GM20000 (cell line): ENCODE measurements around the gene WDFY2.

ENCODE experiments used
- DNase-seq: peaks from one replicate; pipeline ENCODE4 v3.0.0; 2012; ENCODE audit warnings: low spot score
- TF ChIP-seq, protein P1 (sequence below): IDR thresholded peaks from 2 replicates; pipeline ENCODE4 v1.5.1; 2012; ENCODE audit warnings: mild to moderate bottlenecking, control low read depth; ENCODE audit errors: extremely low read depth, missing control alignments

The WDFY2 gene

DNA sequence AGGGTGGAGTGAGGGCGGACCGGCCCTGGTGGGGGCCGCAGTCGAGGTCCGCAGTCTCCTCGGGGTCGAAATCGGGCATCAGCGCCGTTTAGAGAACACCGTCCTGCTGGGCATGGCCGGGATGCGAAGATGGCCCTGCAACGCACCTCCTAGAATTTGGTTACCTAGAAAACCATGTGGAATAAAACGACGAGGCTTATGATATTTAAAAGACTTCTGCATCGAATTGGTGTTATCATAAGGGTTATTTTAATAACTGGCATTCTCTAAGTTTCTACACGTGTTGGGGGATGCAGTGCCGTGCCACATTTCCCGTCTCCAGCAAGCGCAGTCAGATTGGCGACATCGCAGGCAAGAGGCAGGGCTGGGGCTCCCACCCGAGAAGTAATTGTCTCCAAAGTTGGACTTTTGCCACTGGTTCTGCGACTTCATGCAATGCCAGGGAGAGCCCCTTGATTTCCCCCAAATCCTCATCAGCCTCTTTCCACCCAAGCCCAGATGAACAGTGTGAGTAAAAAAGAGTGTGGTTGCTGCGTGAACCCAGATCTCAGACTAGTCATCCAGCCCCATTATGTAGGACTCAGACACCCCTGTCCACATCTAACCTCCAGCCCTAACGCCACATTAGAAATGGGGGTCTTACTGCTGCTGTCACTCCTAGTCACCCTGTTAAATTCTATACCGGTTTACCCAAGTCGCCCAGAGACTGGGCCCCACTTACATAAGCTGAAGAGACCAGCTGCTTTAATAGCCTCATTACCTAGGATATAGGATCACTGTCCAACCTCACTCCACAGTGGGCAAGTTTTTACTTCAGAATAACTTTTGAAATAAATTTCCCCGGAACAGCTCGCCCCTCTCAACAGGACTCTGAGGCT, 220.3 kb downstream of the WDFY2 start:
- TF ChIP-seq, protein P1, sequence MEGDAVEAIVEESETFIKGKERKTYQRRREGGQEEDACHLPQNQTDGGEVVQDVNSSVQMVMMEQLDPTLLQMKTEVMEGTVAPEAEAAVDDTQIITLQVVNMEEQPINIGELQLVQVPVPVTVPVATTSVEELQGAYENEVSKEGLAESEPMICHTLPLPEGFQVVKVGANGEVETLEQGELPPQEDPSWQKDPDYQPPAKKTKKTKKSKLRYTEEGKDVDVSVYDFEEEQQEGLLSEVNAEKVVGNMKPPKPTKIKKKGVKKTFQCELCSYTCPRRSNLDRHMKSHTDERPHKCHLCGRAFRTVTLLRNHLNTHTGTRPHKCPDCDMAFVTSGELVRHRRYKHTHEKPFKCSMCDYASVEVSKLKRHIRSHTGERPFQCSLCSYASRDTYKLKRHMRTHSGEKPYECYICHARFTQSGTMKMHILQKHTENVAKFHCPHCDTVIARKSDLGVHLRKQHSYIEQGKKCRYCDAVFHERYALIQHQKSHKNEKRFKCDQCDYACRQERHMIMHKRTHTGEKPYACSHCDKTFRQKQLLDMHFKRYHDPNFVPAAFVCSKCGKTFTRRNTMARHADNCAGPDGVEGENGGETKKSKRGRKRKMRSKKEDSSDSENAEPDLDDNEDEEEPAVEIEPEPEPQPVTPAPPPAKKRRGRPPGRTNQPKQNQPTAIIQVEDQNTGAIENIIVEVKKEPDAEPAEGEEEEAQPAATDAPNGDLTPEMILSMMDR = no peak
- DNase-seq = no peak

DNA sequence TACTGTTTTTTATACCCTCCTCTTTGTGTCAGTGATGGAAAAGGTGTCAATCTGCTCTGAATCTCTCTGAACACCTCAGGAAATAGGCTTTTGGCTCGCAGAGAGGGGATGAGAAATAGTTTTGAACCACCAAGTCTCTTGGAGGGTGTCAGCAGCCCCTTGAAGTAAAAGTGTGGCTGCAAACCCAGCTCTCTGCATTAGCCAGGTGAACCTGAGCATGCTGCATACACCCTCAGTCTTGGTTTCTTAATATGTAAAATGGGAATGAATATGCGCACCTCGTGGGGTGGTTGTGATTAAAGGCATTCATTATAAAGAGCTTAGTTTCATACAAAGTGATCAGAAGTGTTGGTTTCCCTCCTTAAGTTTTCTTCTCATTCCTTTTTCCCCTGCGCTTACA, 221.1 kb downstream of the WDFY2 start:
- DNase-seq = no peak

GRCh38 chr13:51805925-51806324, 221.7 kb downstream of the WDFY2 start:
- TF ChIP-seq, protein P1 = no peak
- no peak for DNase-seq

More for the DNA sequence above, 221.1 kb downstream of the WDFY2 start:
- TF ChIP-seq, protein P1 = no peak

- TF ChIP-seq, protein P1 = no peak
These were observed 222.3 kb downstream of the WDFY2 start for GRCh38 chr13:51806566-51806965.

DNA sequence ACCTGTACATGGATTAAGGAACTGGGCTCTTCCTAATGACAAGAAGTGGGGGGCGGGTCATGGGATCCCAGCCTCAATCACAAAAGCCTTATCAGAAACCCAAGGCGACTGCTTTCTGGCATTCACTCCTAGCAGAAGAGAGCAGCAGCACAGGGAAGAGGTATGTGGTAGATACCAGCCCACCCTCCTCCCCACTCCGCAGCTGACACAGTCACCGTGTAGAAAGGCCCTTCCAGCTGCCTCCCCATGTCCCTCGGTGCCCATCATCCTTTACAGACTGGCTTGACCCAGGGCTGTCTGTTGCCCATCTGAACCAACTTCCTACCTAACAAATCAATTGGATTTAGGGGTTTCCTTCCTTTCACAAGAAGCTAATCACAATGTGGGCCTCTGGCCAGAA, 222.8 kb downstream of the WDFY2 start:
- no peak for DNase-seq
- TF ChIP-seq, protein P1 = no peak

More at GRCh38 chr13:51806566-51806965, 222.3 kb downstream of the WDFY2 start:
- no peak for DNase-seq

DNA sequence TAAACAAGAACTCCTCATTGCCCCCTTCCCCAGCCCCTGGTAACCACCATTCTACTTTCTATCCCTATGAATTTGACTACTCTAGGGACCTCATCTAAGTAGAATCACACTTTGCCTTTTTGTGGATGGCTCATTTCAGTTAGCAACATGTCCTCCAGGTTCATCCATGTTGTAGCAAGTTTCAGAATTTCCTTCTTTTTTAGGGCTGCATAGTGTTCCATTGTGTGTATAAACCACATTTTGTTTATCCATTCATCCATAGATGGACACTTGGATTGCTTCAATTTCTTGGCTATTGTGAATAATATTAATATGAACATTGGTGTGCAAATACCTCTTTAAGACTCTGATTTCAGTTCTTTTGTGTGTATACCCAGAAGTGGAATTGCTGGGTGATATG, 224.5 kb downstream of the WDFY2 start:
- no peak for DNase-seq
- TF ChIP-seq, protein P1 = no peak

DNA sequence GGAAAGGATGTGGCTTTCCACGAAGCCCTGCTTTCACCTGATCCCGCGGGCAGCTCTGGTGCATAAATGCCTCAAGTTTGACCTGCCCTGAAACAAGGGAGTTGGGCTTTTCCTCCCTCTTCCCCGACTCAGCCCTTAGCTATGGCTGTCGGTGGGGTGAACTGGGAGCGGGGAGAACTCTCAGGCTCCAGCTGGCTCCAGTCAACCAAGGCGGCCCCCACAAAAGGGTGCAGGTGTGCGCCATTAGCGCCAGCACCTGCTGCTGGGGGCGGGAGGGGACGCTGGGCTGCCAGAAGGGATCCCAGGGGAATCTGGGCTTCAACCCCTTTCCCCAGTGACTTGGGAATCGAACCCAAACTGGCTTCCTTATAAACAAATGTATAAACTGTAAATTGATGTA, 226.8 kb downstream of the WDFY2 start:
- TF ChIP-seq, protein P1 = no peak
- DNase-seq = no peak
